ENCODE results near the gene CASP8.

Gene CASP8

GRCh38 chr2:201307876-201308275, 47.5 kb downstream of the CASP8 start:
- no peaks in the 10 kb centered on the region for H3K27me3 Mint-ChIP-seq (ENCODE audit: low read depth)
- peaks cover 27% of the 10 kb centered on the region for H3K36me3 Mint-ChIP-seq (ENCODE audit: low read depth)
- no peaks in the 10 kb centered on the region for H3K4me1 Mint-ChIP-seq (ENCODE audit: low read depth)

DNA sequence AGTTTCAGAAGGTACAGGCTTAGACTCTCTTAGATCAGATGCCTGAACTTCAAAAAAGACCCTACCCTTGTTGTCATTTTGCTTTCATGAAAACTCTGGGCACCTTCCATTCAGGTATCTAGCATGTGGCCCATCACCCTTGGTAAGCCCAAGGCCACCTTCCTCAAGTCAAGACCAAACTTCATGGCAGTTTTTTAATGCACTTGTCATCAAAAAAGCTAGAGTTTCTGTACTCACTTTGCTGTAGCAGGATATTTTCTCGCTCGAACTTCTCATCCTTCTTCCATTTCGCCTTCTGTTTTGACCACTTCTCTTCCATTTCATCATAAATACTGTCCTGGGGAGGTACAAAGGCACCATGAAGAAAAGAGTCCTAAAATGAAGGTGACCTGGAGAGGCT, 48.6 kb downstream of the CASP8 start:
- no peak overlapping the region for H3K27ac Mint-ChIP-seq

More at GRCh38 chr2:201307876-201308275, 47.5 kb downstream of the CASP8 start:
- H3K27ac Mint-ChIP-seq = no peak overlapping the region
- no peak overlapping the region for H3K4me3 Mint-ChIP-seq
- H3K9me3 Mint-ChIP-seq = peaks cover 34% of the 10 kb centered on the region
- no peak for DNase-seq (ENCODE audit: low spot score)

DNA sequence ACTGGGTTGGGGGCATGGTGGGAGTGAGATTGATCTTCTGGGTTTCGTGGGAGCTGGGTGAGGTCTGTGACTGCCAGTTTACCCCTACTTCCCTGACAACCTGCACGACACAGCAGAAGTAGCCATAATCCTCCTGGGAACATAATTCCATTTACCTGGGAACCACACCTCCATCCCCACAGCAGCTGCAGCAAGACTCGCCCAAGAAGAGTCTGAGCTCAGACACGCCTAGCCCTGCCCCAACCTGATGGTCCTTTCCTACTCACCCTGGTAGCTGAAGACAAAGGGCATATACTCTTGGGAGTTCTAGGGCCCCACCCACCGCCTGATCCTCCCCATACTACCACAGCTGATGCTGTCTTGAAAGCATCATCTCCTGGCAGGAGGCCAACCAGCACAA, 53.0 kb downstream of the CASP8 start:
- Mint-ChIP-seq H3K9me3 (peaks cover 60% of the 10 kb centered on the region), H3K27me3 (ENCODE audit: low read depth) (peaks cover 2% of the 10 kb centered on the region), H3K4me3 (no peak overlapping the region), H3K36me3 (ENCODE audit: low read depth) (peaks cover 23% of the 10 kb centered on the region), H3K27ac (no peak overlapping the region), H3K4me1 (ENCODE audit: low read depth) (no peaks in the 10 kb centered on the region)
- no peak for DNase-seq (ENCODE audit: low spot score)

More for the DNA sequence above, 48.6 kb downstream of the CASP8 start:
- H3K36me3 Mint-ChIP-seq (ENCODE audit: low read depth) = peaks cover 31% of the 10 kb centered on the region
- no peak overlapping the region for H3K4me3 Mint-ChIP-seq
- no peaks in the 10 kb centered on the region for H3K4me1 Mint-ChIP-seq (ENCODE audit: low read depth)
- no peaks in the 10 kb centered on the region for H3K27me3 Mint-ChIP-seq (ENCODE audit: low read depth)
- DNase-seq (ENCODE audit: low spot score) = no peak
- H3K9me3 Mint-ChIP-seq = peaks cover 36% of the 10 kb centered on the region

DNA sequence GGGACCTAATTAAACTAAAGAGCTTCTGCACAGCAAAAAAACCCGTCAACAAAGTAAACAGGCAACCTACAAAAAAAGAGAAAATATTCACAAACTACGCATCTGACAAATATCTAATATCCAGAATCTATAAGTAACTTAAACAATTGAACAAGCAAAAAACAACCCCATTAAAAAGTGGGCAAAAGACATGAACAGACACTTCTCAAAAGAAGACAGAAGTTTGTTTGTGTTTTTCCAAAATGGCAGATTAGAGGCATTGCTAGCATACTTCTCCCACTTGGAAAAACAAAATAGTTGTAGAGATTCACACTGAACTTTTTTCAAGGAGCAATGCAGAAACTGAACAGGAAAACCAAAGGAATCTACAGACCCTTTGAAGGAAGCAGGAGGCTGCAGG, 59.2 kb downstream of the CASP8 start:
- no peak for DNase-seq (ENCODE audit: low spot score)
- Mint-ChIP-seq H3K27ac (no peak overlapping the region), H3K4me1 (ENCODE audit: low read depth) (no peaks in the 10 kb centered on the region), H3K9me3 (peaks cover 62% of the 10 kb centered on the region), H3K27me3 (ENCODE audit: low read depth) (peaks cover 5% of the 10 kb centered on the region), H3K4me3 (no peak overlapping the region), H3K36me3 (ENCODE audit: low read depth) (peaks cover 17% of the 10 kb centered on the region)

DNA sequence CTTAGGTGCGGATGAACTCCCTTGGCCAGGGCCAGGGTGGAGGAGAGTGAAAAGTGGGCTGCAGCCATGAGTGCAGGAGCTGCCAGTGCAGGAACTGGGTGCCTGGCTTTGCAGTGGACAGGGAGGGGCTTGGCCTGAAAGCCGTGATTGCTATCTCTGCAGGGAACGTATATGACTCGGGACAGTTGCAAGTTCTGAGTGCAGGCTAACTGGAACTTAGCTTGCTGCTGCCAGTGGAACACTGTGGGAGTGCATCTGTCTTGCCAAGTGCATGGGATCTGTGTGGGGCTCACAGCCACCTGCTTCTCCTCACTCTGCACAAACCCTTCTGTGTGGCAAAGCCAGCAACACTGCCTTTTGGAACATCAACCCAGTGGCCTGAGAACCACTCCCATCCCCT, 59.9 kb downstream of the CASP8 start:
- H3K27me3 Mint-ChIP-seq (ENCODE audit: low read depth) = peaks cover 5% of the 10 kb centered on the region
- peaks cover 60% of the 10 kb centered on the region for H3K9me3 Mint-ChIP-seq
- H3K4me1 Mint-ChIP-seq (ENCODE audit: low read depth) = no peaks in the 10 kb centered on the region
- DNase-seq (ENCODE audit: low spot score) = no peak
- no peak overlapping the region for H3K4me3 Mint-ChIP-seq
- peaks cover 20% of the 10 kb centered on the region for H3K36me3 Mint-ChIP-seq (ENCODE audit: low read depth)
- no peak overlapping the region for H3K27ac Mint-ChIP-seq

- Mint-ChIP-seq H3K27ac (no peak overlapping the region), H3K9me3 (peaks cover 62% of the 10 kb centered on the region), H3K27me3 (ENCODE audit: low read depth) (peaks cover 5% of the 10 kb centered on the region), H3K4me3 (no peak overlapping the region), H3K36me3 (ENCODE audit: low read depth) (peaks cover 22% of the 10 kb centered on the region), H3K4me1 (ENCODE audit: low read depth) (no peaks in the 10 kb centered on the region)
- no peak for DNase-seq (ENCODE audit: low spot score)
Observed at GRCh38 chr2:201320701-201321100, 60.4 kb downstream of the CASP8 start.

DNA sequence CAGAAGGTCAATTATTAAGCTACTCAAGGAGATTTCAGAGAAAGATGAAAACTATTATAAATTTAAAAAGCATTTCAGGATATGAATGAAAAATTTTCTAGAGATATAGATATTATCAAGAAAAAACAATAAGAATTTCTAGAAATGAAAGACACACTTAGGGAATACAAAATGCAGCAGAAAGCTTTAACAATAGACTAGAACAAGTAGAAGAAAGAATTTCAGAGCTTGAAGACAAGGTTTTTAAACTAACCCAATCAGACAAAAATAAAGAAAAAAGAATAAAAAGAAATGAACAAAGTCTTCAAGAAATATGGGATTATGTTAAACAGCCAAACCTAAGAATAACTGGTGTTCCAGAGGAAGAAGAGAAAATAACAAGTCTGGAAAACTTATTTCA, 62.4 kb downstream of the CASP8 start:
- peaks cover 5% of the 10 kb centered on the region for H3K27me3 Mint-ChIP-seq (ENCODE audit: low read depth)
- H3K9me3 Mint-ChIP-seq = peaks cover 68% of the 10 kb centered on the region
- H3K4me1 Mint-ChIP-seq (ENCODE audit: low read depth) = no peaks in the 10 kb centered on the region
- H3K4me3 Mint-ChIP-seq = no peak overlapping the region
- H3K27ac Mint-ChIP-seq = no peak overlapping the region
- H3K36me3 Mint-ChIP-seq (ENCODE audit: low read depth) = peaks cover 25% of the 10 kb centered on the region
- DNase-seq (ENCODE audit: low spot score) = no peak

DNA sequence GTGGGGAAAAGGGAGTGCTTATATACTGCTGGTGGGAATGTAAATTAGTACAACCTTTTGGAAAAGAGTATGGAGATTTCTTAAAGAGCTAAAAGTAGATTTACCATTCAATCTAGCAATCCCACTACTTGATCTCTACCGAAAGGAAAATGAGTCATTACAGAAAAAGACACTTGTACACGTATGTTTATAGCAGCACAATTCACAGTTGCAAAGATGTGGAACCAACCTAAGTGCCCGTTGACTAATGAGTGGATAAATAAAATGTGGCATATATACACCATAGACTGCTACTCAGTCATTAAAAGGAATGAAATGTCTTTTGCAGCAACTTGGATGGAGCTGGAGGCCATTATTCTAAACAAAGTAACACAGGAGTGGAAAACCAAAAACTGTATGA, 67.3 kb downstream of the CASP8 start:
- Mint-ChIP-seq H3K27ac (no peak overlapping the region), H3K9me3 (peaks cover 53% of the 10 kb centered on the region), H3K4me1 (ENCODE audit: low read depth) (no peaks in the 10 kb centered on the region), H3K4me3 (no peak overlapping the region), H3K27me3 (ENCODE audit: low read depth) (no peaks in the 10 kb centered on the region), H3K36me3 (ENCODE audit: low read depth) (peaks cover 17% of the 10 kb centered on the region)
- DNase-seq (ENCODE audit: low spot score) = no peak

GRCh38 chr2:201329409-201329808, 69.1 kb downstream of the CASP8 start:
- Mint-ChIP-seq H3K27me3 (ENCODE audit: low read depth) (no peaks in the 10 kb centered on the region), H3K36me3 (ENCODE audit: low read depth) (peaks cover 14% of the 10 kb centered on the region), H3K9me3 (peaks cover 45% of the 10 kb centered on the region), H3K27ac (no peak overlapping the region), H3K4me1 (ENCODE audit: low read depth) (no peaks in the 10 kb centered on the region), H3K4me3 (no peak overlapping the region)
- DNase-seq (ENCODE audit: low spot score) = no peak
